ENCODE measurements around the gene AMBN.

- TF ChIP-seq CTCF (IDR thresholded peaks at IDR 0.05) = no peak
- no peak for TF ChIP-seq POLR2A (IDR thresholded peaks at IDR 0.05)
These were observed 10.1 kb upstream of the AMBN start for GRCh38 chr4:70581980-70582379.

Data from prostate gland (tissue), 2 donors.